Thoracic aorta (tissue), 2 donors: ENCODE results near the gene C22orf39. TPM values are rescaled to one million over a fixed set of nuclear protein-coding genes. Genes with fewer than 3 reads are reported as not detected.

Source experiments
- ATAC-seq: fragments of 150-250 bp; one replicate; pipeline ENCODE4 v1.8.0; 2017; ENCODE audit warnings: low read depth; ENCODE audit not compliant: insufficient number of reproducible peaks, low FRiP score
- DNase-seq: peaks from one replicate; pipeline ENCODE4 v3.0.0-alpha.2; 2020; ENCODE audit warnings: low spot score
- H3K27ac ChIP-seq, 2 donors: fragments of 200-600 bp; sonication (generic); 1 replicate in 1 of 2; 2 replicates in 1 of 2; pipeline ENCODE4 v1.5.1; 2016; ENCODE audit warnings: mild to moderate bottlenecking in 2 of 2, moderate library complexity in 2 of 2
- H3K27me3 ChIP-seq: fragments of 200-600 bp; sonication (generic); replicated peaks from 2 replicates; pipeline ENCODE4 v1.6.0; 2016; ENCODE audit warnings: mild to moderate bottlenecking; ENCODE audit not compliant: insufficient read depth
- H3K36me3 ChIP-seq: fragments of 200-600 bp; sonication (generic); one replicate; pipeline ENCODE4 v1.5.1; 2016
- H3K4me1 ChIP-seq, 2 donors: fragments of 200-600 bp; sonication (generic); 1 replicate in 1 of 2; 2 replicates in 1 of 2; pipeline versions ENCODE4 v1.5.1 to v1.6.0; 2016; ENCODE audit warnings: low read depth in 2 of 2, mild to moderate bottlenecking in 1 of 2; ENCODE audit not compliant: control insufficient read depth in 1 of 2
- H3K4me3 ChIP-seq: fragments of 200-600 bp; sonication (generic); 2 replicates; pipeline ENCODE4 v1.5.1; 2016; ENCODE audit warnings: mild to moderate bottlenecking
- H3K9me3 ChIP-seq: fragments of 200-600 bp; sonication (generic); 2 replicates; pipeline ENCODE4 v1.5.1; 2016
- CTCF ChIP-seq: fragments of 200-600 bp; sonication (generic); IDR thresholded peaks from one replicate; pipeline ENCODE4 v1.5.1; 2019; ENCODE audit warnings: antibody characterized with exemption
- total RNA-seq, 2 donors: library from RNA; depleted of rRNA; stranded (reverse); fragments of >200 nt; gene quantifications; one replicate each; pipeline versions ENCODE4 v1.1.0 to v1.2.3, GENCODE V29; 2016

Gene C22orf39
- total RNA-seq, 2 donors from 2014 or later = 59.8 to 67.7 TPM

DNA sequence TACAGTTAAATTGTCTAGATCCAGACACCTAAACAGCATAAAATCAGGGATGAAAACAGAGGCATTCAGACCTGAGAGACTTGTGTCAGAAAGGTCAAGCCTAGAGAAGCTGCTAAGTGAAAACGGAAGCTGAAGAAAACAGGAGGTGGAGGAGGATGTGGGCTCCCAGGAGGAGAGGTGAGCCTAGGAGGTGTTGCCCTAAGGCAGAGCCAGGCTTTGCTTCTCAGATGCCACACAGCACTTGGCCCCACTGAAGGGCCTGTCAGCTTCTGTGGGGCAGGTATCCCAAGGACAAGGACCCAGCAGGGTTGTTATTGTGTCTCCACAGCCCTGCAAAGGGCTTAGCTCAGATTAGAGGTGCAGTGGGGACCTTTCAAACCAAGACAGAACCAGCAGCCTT is 17.0 kb upstream of the C22orf39 start:
- DNase-seq = no peak
- Histone ChIP-seq H3K9me3 (no peaks in the 10 kb centered on the region), H3K4me1 (no peaks in the 10 kb centered on the region), H3K4me3 (no peak overlapping the region), H3K27ac (no peak overlapping the region), H3K27me3 (no peaks in the 10 kb centered on the region), H3K36me3 (peaks cover 50% of the 10 kb centered on the region)
- ATAC-seq = no peak
- TF ChIP-seq CTCF = no peak

DNA sequence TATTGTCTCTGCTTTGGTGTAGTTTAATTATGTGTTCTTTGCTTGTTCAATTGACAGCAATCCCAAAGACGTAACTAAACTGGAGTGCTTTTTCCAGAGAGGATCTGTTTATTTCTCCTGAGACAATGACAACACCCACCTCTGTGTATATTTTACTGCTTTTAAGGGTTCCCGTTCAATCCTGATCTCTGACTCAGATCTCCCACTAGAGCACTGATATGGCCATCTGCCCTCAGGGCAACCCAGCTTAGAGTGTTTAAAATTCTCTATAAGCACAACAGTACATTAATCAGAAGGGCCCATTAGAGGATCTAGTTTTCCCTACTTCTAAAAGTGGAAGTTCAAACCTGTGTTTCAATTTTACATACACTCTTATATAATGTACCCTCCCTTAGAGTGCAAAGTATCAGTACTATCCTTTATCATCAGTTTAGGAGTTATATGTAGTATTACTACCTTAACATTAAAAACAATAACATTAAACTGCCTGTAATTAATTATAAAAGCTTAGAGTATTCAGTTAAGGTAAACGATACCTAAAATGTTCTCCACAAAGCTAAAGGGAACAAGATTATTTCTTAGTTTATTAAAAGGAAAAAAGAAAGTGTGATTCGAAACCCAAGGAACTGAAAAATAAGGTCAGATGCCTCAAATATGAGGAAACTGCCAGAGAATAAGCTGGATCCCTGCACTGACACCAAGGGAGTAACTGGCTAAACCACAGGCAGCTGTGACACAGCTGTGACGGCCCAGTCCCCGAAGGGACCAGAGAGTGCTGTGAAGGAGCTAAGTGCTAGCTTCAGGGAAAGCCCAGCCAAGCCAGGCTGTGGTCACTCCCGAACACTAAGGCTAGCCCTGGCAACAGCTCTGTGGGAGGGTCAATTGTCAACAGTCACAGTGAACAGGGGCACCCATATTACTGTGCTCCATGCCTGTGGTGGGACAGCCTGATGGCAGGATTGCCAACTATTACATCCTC is 16.3 kb upstream of the C22orf39 start:
- no peak for ATAC-seq
- Histone ChIP-seq H3K4me3 (no peak overlapping the region), H3K9me3 (no peaks in the 10 kb centered on the region), H3K36me3 (peaks cover 48% of the 10 kb centered on the region), H3K4me1 (no peaks in the 10 kb centered on the region), H3K27me3 (no peaks in the 10 kb centered on the region), H3K27ac (no peak overlapping the region)
- no peak for TF ChIP-seq CTCF
- DNase-seq = no peak

DNA sequence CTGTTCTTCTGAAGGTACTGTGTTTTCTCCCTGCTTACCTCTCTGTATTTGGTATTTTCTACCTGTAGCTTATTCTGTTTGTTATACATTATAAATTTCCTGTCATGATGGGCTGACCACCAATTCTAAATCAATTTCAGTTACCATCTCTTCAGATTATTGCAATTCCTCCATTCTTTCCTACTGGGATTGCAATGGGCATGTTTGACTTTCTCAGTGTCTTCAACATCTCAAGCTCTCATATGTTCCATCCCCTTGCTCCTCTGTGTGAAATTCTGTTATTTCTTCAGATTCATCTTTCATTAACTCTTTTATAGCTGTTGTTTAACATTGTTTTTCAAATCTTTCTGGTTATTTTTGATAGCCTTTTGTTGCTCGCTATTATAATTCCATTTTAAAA is 15.5 kb upstream of the C22orf39 start:
- no peaks in the 10 kb centered on the region for H3K9me3 ChIP-seq
- peaks cover 41% of the 10 kb centered on the region for H3K36me3 ChIP-seq
- no peak for TF ChIP-seq CTCF
- no peak for ATAC-seq
- no peak overlapping the region for H3K27ac ChIP-seq
- no peak for DNase-seq
- no peaks in the 10 kb centered on the region for H3K27me3 ChIP-seq
- H3K4me1 ChIP-seq = no peaks in the 10 kb centered on the region
- no peak overlapping the region for H3K4me3 ChIP-seq

DNA sequence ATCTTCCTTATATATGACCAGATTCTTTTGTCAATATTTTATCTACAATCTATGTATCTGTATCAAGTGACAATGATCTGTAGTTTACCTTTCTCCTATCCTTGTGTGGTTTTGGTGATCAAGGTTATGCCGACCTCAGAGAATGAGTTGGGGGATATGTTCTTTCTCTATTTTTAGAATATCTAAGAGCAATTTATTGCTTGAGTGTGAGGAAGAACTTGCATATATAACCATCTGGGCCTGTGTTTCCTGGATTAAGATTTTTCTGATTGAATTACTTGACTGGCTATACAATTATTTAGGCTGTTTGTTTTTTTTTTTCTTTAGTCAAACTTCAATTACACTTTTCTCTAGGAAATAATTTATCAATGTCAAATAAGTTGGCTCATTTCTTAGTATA is 14.0 kb upstream of the C22orf39 start:
- TF ChIP-seq CTCF = no peak
- Histone ChIP-seq H3K36me3 (peaks cover 33% of the 10 kb centered on the region), H3K27ac (no peak overlapping the region), H3K9me3 (no peaks in the 10 kb centered on the region), H3K4me3 (no peak overlapping the region), H3K4me1 (no peaks in the 10 kb centered on the region), H3K27me3 (no peaks in the 10 kb centered on the region)
- ATAC-seq (no peak), DNase-seq (no peak)

GRCh38 chr22:19460036-19460435 is 12.5 kb upstream of the C22orf39 start:
- DNase-seq (no peak), ATAC-seq (no peak)
- Histone ChIP-seq H3K36me3 (peaks cover 36% of the 10 kb centered on the region), H3K27me3 (no peaks in the 10 kb centered on the region), H3K4me3 (no peak overlapping the region), H3K27ac (no peak overlapping the region), H3K9me3 (no peaks in the 10 kb centered on the region), H3K4me1 (no peaks in the 10 kb centered on the region)
- TF ChIP-seq CTCF = no peak
